ENCODE results near the gene SNX18.

The SNX18 gene

GRCh38 chr5:54581831-54582548 lies 64.4 kb downstream of the SNX18 start:
- no peak for DNase-seq

- DNase-seq = no peak
Measured at GRCh38 chr5:54586336-54586735, 68.8 kb downstream of the SNX18 start.

GRCh38 chr5:54589786-54590185 lies 72.2 kb downstream of the SNX18 start:
- no peak for DNase-seq

- no peak for DNase-seq
Measured at GRCh38 chr5:54590824-54591223, 73.3 kb downstream of the SNX18 start.

GRCh38 chr5:54593779-54594178 lies 76.2 kb downstream of the SNX18 start:
- no peak for DNase-seq

- DNase-seq = no peak
Measured at GRCh38 chr5:54594181-54594580, 76.6 kb downstream of the SNX18 start.

GRCh38 chr5:54595721-54596120 lies 78.2 kb downstream of the SNX18 start:
- DNase-seq = no peak
